Esophagus (tissue), 2 donors: ENCODE results near the gene RBM43. TPM values are rescaled to one million over a fixed set of nuclear protein-coding genes. Genes with fewer than 3 reads are reported as not detected.

Source experiments
- H3K27ac ChIP-seq, 2 donors: one replicate each; pipeline ENCODE4 v1.5.1; 2013; ENCODE audit warnings: low read depth in 2 of 2, mild to moderate bottlenecking in 2 of 2, inconsistent platforms in 1 of 2, low read length in 1 of 2, moderate library complexity in 1 of 2
- H3K27me3 ChIP-seq, 2 donors: one replicate each; pipeline ENCODE4 v1.6.1; 2013; ENCODE audit warnings: low read length in 2 of 2, control low read depth in 1 of 2, mild to moderate bottlenecking in 1 of 2; ENCODE audit not compliant: insufficient read depth in 2 of 2, control insufficient read depth in 1 of 2
- H3K36me3 ChIP-seq, 2 donors: one replicate each; pipeline ENCODE4 v1.6.1; 2013; ENCODE audit warnings: low read length in 1 of 2; ENCODE audit not compliant: control insufficient read depth in 2 of 2, insufficient read depth in 2 of 2
- H3K4me1 ChIP-seq, 2 donors: one replicate each; pipeline ENCODE4 v1.6.1; 2013; ENCODE audit warnings: low read length in 1 of 2; ENCODE audit not compliant: control insufficient read depth in 2 of 2, insufficient read depth in 2 of 2
- H3K4me3 ChIP-seq, 2 donors: one replicate each; pipeline ENCODE4 v1.5.1; 2013; ENCODE audit warnings: low read length in 2 of 2, mild to moderate bottlenecking in 2 of 2, low read depth in 1 of 2, moderate library complexity in 1 of 2
- H3K9me3 ChIP-seq, 2 donors: one replicate each; pipeline ENCODE4 v1.6.1; 2013; ENCODE audit warnings: mild to moderate bottlenecking in 2 of 2, low read depth in 1 of 2, low read length in 1 of 2, moderate library complexity in 1 of 2; ENCODE audit not compliant: control insufficient read depth in 2 of 2, insufficient read depth in 1 of 2
- WGBS, 2 donors: extraction: QIAGEN DNeasy Blood & Tissue Kit; methylation state at CpG; one replicate each; pipeline ENCODE4 v1.1.7; 2013; 5-methylcytosine and 5-hydroxymethylcytosine counted together
- polyA plus RNA-seq, 2 donors: library from polyadenylated mRNA; stranded (reverse); fragments of 200-250 nt; gene quantifications; one replicate each; pipeline ENCODE4 v1.2.3, GENCODE V29; 2013
- donor health status: healthy with polysubstance abuse.
- donor health status: Bipolar disorder and iron deficiency.

The RBM43 gene
- polyA plus RNA-seq, 2 donors: 1.6 to 1.7 TPM

- Histone ChIP-seq H3K36me3 (peaks cover 0 to 5% of the 10 kb centered on the region in 2 donors), H3K27ac (no peak overlapping the region), H3K9me3 (no peaks in the 10 kb centered on the region), H3K27me3 (no peaks in the 10 kb centered on the region), H3K4me3 (no peak overlapping the region), H3K4me1 (no peaks in the 10 kb centered on the region)
Observed at GRCh38 chr2:151271824-151272223, 10.2 kb upstream of the RBM43 start.

- 61 to 72% methylated on average over 3 of the region's 3 CpGs for WGBS, 2 donors
- no peak overlapping the region for H3K4me3 ChIP-seq
- H3K27me3 ChIP-seq: no peaks in the 10 kb centered on the region
- no peaks in the 10 kb centered on the region for H3K4me1 ChIP-seq
- no peak overlapping the region for H3K27ac ChIP-seq
- no peaks in the 10 kb centered on the region for H3K9me3 ChIP-seq
- peaks cover 0 to 3% of the 10 kb centered on the region in 2 donors for H3K36me3 ChIP-seq
Observed at GRCh38 chr2:151269798-151270568, 8.3 kb upstream of the RBM43 start.

GRCh38 chr2:151268085-151268484 is 6.4 kb upstream of the RBM43 start:
- Histone ChIP-seq H3K27ac (no peak overlapping the region), H3K4me3 (no peak overlapping the region), H3K27me3 (no peaks in the 10 kb centered on the region), H3K36me3 (peaks cover 0 to 3% of the 10 kb centered on the region in 2 donors), H3K4me1 (no peaks in the 10 kb centered on the region), H3K9me3 (no peaks in the 10 kb centered on the region)

GRCh38 chr2:151267537-151267936 is 5.9 kb upstream of the RBM43 start:
- Histone ChIP-seq H3K4me3 (no peak overlapping the region), H3K36me3 (peaks cover 0 to 3% of the 10 kb centered on the region in 2 donors), H3K4me1 (no peaks in the 10 kb centered on the region), H3K27me3 (no peaks in the 10 kb centered on the region), H3K9me3 (no peaks in the 10 kb centered on the region), H3K27ac (no peak overlapping the region)
- 98 to 100% methylated on average over 5 of the region's 5 CpGs for WGBS, 2 donors

- no peaks in the 10 kb centered on the region for H3K9me3 ChIP-seq
- H3K36me3 ChIP-seq: peaks cover 0 to 3% of the 10 kb centered on the region in 2 donors
- no peak overlapping the region for H3K4me3 ChIP-seq
- H3K27ac ChIP-seq: no peak overlapping the region
- H3K4me1 ChIP-seq: no peaks in the 10 kb centered on the region
- H3K27me3 ChIP-seq: no peaks in the 10 kb centered on the region
Observed at GRCh38 chr2:151265991-151266390, 4.3 kb upstream of the RBM43 start.

DNA sequence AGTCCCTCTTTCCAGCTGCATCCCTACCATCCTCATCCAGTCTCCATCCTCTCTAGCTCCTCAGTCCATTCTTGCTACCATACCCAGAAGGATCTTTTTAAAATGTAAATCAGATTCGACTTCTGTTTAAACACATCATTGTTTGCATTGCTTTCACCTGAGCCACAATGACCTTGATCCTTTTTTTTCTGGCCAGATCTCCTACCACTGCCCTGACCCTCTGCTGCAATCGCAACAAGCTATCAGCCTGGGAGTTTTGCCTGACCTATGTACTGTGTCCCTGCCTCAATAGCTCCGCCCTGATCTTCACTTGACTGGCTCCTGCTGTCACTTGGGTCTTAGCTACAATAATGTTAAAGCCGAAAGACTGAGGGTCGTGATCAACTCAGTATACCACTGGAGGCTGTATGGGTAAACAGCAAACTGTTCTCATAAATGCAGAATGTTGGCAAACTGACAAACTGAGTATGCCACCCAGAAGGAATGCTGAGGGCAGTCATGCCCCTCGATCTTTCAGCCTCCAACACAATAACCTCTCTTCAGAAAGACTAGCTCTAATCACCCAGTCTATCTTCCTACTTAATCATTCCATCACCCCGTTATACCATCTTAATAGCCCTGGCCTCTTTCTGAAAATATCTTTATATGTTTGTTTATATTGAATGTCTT is 2.6 kb upstream of the RBM43 start:
- Histone ChIP-seq H3K9me3 (no peaks in the 10 kb centered on the region), H3K27ac (no peak overlapping the region), H3K36me3 (no peaks in the 10 kb centered on the region), H3K27me3 (no peaks in the 10 kb centered on the region), H3K4me3 (no peak overlapping the region), H3K4me1 (no peaks in the 10 kb centered on the region)
- 68 to 82% methylated on average over 7 of the region's 7 CpGs for WGBS, 2 donors

DNA sequence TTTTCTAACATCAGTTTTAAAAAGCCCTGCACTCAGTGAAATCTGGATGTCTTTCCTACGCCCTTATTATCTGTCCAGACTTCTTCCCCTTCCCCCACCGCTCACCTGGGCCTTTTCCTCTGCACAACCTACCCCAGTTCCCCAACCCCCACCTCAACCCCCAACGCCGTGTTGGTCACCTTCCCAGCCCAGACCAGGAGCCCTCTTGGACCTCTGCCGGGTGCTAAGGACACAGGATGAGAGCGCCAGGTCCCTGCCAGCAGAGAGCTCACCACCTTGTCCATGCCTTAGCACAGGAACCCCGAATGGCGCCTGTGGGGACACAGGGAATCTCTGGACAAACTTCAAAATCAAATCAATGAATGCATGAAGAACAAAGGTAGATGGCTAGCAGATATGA is 966 bp upstream of the RBM43 start:
- H3K27ac ChIP-seq: no peak overlapping the region
- no peaks in the 10 kb centered on the region for H3K27me3 ChIP-seq
- no peaks in the 10 kb centered on the region for H3K36me3 ChIP-seq
- 87 to 88% methylated on average over 8 of the region's 8 CpGs for WGBS, 2 donors
- no peak overlapping the region for H3K4me3 ChIP-seq
- no peaks in the 10 kb centered on the region for H3K9me3 ChIP-seq
- H3K4me1 ChIP-seq: no peaks in the 10 kb centered on the region

DNA sequence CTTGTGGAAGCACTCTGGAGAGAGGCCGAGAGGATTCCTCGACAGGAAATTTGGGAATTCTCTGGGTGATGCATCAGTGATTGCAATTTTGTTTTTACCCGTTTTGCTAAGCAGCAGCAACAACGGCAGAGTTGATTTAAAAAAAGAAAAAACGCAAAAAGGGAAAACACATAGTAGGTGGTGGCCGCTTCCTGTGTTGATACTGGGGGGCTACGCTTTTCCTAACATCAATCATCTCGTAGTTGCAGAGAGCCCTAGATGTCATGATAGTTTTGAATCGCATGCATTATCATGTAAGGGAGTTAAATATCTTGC is 271 bp upstream of the RBM43 start:
- H3K4me1 ChIP-seq: no peaks in the 10 kb centered on the region
- no peaks in the 10 kb centered on the region for H3K27me3 ChIP-seq
- H3K9me3 ChIP-seq: no peaks in the 10 kb centered on the region
- H3K27ac ChIP-seq: peak overlapping the region; percentile 96 to 97
- no peaks in the 10 kb centered on the region for H3K36me3 ChIP-seq
- H3K4me3 ChIP-seq: peak overlapping the region; percentile 94
- 0 to 3% methylated on average over 9 of the region's 9 CpGs for WGBS, 2 donors

- H3K27ac ChIP-seq: peak overlapping the region; percentile 96 to 97
- H3K9me3 ChIP-seq: no peaks in the 10 kb centered on the region
- no peaks in the 10 kb centered on the region for H3K36me3 ChIP-seq
- WGBS, 2 donors: 5 to 6% methylated on average over 11 of the region's 11 CpGs
- H3K27me3 ChIP-seq: no peaks in the 10 kb centered on the region
- H3K4me3 ChIP-seq: peak overlapping the region; percentile 94
- no peaks in the 10 kb centered on the region for H3K4me1 ChIP-seq
Observed at GRCh38 chr2:151260573-151261230, 961 bp downstream of the RBM43 start.
